Measurements from ENCODE around the gene S1PR4. TPM values are rescaled to one million over a fixed set of nuclear protein-coding genes. Genes with fewer than 3 reads are reported as not detected.
"Not testable (repeated sequence)": the region's sequence is repeated elsewhere in the genome, so short reads cannot be mapped to it uniquely, and the experiment has no call there.

The S1PR4 gene
- total RNA-seq, 2 experiments from 2014 or later: 32.7 to 34.0 TPM

DNA sequence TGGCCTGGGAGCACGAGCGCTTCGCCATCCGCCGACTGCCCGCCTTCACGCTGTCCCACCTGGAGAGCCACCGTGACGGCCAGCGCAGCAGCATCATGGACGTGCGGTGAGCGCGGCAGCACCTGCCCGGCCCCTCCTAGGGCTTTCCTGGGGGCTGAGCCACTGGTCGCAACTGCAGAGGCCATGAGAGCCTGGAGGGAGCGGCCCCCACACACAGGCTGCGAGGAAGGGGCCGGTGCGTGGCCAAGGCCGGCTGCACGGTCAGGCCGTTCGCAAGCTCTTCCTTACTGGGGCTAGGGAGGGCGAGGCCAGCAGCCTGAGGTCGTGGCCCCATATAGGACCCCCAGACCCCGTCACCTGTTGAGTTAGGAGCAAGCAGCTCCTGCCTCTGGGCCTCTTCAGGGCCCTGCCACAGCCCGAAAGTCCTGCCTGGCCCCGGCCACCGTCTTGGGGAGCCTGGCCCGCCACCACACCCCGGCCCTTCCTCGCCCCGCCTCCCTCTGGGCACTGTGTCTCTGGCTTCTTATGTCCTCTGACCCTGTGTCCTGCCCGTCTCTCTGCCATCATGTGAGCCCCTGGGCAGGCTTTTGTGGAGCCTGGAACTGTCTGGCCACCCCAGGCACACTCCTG is 26.2 kb downstream of the S1PR4 start:
- Mint-ChIP-seq H3K27me3 (no peaks in the 10 kb centered on the region), H3K4me1 (ENCODE audit: low read depth) (no peaks in the 10 kb centered on the region), H3K9me3 (no peaks in the 10 kb centered on the region), H3K4me3 (no peak overlapping the region), H3K36me3 (peaks cover 5% of the 10 kb centered on the region), H3K27ac (no peak overlapping the region)
- ChIA-PET POLR2A (no interaction called here), CTCF (no interaction called here)
- no peak for DNase-seq
- intact Hi-C loops (cut with micrococcal nuclease): no loop called here

DNA sequence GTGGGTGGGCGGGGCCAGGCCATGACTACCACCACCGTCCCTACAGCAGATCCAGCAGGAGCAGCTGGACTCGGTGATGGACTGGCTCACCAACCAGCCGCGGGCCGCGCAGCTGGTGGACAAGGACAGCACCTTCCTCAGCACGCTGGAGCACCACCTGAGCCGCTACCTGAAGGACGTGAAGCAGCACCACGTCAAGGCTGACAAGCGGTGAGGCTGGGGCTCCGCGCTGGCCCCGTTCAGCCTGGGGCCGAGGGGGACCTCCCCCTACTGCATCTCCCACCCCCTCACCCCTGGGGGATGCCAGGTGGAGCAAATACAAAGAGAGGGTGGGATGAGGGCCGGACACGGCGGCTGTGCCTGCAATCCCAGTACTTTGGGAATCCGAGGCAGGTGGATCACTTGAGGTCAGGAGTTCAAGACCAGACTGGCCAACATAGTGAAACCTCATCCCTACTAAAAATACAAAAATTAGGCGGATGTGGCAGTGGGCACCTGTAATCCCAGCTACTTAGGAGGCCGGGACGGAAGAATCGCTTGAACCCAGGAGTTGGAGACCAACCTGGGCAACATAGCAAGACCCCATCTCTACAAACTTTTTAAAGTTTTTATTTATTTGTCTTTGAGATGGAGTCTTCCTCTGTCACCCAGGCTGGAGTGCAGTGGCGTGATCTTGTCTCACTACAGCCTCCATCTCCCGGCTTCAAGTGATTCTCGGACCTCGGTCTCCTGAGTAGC is 27.8 kb downstream of the S1PR4 start:
- H3K27me3 Mint-ChIP-seq: no peaks in the 10 kb centered on the region
- intact Hi-C loops (cut with micrococcal nuclease): no loop called here
- H3K4me1 Mint-ChIP-seq (ENCODE audit: low read depth): no peaks in the 10 kb centered on the region
- peaks cover 2% of the 10 kb centered on the region for H3K36me3 Mint-ChIP-seq
- ChIA-PET POLR2A (no interaction called here), CTCF (interaction anchor here (1.0 kb wide), 2 partner anchors 9 to 17 kb away, joined by 3 to 4 read pairs; no protein-coding TSS in a partner anchor)
- H3K9me3 Mint-ChIP-seq: no peaks in the 10 kb centered on the region
- no peak overlapping the region for H3K27ac Mint-ChIP-seq
- no peak overlapping the region for H3K4me3 Mint-ChIP-seq
- DNase-seq: no peak

DNA sequence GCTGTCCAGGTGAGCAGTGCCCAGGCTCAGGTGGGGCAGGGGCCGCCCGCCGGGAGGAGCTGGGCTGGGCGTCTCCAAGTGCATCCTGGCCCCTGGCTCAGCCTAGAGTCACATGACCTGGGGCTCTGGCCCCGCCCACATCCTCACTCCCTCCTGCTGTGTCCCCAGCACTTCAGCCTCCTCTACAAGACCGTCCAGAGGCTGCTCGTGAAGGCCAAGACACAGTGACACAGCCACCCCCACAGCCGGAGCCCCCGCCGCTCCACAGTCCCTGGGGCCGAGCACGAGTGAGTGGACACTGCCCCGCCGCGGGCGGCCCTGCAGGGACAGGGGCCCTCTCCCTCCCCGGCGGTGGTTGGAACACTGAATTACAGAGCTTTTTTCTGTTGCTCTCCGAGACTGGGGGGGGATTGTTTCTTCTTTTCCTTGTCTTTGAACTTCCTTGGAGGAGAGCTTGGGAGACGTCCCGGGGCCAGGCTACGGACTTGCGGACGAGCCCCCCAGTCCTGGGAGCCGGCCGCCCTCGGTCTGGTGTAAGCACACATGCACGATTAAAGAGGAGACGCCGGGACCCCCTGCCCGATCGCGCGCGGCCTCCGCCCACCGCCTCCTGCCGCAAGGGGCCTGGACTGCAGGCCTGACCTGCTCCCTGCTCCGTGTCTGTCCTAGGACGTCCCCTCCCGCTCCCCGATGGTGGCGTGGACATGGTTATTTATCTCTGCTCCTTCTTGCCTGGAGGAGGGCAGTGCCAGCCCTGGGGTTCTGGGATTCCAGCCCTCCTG is 29.1 kb downstream of the S1PR4 start:
- ChIA-PET CTCF (interaction anchor here (1.0 kb wide), 1 partner anchor 8 kb away, joined by 3 read pairs; no protein-coding TSS in a partner anchor), POLR2A (no interaction called here)
- no peak overlapping the region for H3K27ac Mint-ChIP-seq
- peaks cover 2% of the 10 kb centered on the region for H3K36me3 Mint-ChIP-seq
- H3K27me3 Mint-ChIP-seq: no peaks in the 10 kb centered on the region
- H3K4me1 Mint-ChIP-seq (ENCODE audit: low read depth): no peaks in the 10 kb centered on the region
- no peak for DNase-seq
- no peaks in the 10 kb centered on the region for H3K9me3 Mint-ChIP-seq
- intact Hi-C loops (cut with micrococcal nuclease): no loop called here
- no peak overlapping the region for H3K4me3 Mint-ChIP-seq

DNA sequence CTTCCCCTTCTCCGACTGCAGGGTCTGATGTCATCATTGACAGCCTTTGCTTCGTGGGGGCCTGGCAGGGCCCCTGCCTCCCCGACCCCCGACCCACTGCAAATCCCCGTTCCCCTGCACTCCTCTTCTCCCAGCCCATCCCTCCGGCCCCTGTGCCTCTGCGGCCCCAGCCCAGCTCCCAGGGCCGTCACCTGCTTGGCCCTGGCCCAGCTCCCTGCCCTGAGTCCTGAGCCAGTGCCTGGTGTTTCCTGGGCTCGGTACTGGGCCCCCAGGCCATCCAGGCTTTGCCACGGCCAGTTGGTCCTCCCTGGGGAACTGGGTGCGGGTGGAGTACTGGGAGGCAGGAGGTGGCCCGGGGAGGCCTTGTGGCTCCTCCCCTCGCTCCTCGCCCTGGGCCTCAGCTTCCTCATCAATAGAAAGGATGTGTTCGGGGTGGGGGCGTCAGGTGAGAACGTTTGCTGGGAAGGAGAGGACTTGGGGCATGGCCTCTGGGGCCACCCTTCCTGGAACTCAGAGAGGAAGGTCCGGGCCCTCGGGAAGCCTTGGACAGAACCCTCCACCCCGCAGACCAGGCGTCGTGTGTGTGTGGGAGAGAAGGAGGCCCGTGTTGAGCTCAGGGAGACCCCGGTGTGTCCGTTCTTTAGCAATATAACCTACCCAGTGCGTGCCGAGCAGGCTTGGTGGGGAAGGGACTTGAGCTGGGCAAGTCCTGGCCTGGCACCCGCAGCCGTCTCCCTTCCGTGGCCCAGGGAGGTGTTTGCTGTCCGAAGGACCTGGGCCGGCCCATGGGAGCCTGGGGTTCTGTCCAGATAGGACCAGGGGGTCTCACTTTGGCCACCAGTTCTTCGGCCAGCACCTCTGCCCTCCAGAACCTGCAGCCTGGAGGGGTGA is 30.0 kb downstream of the S1PR4 start:
- ChIA-PET POLR2A (no interaction called here), CTCF (no interaction called here)
- no peaks in the 10 kb centered on the region for H3K27me3 Mint-ChIP-seq
- H3K9me3 Mint-ChIP-seq: no peaks in the 10 kb centered on the region
- H3K36me3 Mint-ChIP-seq: peaks cover 2% of the 10 kb centered on the region
- H3K27ac Mint-ChIP-seq: no peak overlapping the region
- no peak overlapping the region for H3K4me3 Mint-ChIP-seq
- no peak for DNase-seq
- intact Hi-C loops (cut with micrococcal nuclease): no loop called here
- H3K4me1 Mint-ChIP-seq (ENCODE audit: low read depth): no peaks in the 10 kb centered on the region

DNA sequence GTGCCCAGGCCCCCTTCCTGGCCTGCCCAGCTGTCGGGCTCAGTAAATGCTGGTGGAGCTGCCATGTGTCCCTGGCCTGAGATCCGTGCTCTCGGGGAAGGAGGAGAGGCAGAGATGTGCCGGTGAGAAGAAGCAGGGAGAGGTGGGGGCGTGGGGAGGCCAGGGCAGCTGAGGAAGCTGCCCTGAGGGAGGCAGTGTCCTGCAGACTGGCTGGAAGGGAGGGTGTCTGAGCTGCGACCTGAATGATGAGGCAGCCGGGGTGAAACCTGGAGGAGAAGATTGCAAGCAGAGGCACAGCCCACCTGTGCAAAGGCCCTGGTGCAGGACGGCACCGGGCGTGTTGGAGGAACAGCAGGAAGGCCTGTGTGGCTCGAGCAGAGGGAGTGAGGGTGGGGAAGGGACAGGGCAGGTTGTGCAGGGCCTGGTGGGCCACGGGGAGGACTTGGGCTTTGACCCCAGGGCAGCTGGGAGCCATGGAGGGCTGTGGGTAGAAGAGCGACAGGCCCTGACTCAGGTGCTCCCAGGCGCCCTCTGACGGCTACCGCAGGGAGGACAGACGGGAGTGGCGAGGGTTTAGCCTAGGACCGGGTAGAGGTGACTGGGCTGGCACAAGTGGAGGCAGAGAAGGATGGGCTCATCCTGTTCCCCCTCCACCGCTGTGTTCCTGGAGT is 31.9 kb downstream of the S1PR4 start:
- H3K9me3 Mint-ChIP-seq: no peaks in the 10 kb centered on the region
- H3K27me3 Mint-ChIP-seq: no peaks in the 10 kb centered on the region
- H3K27ac Mint-ChIP-seq: no peak overlapping the region
- peak; percentile 83 for DNase-seq
- H3K4me1 Mint-ChIP-seq (ENCODE audit: low read depth): no peaks in the 10 kb centered on the region
- intact Hi-C loops (cut with micrococcal nuclease): no loop called here
- ChIA-PET POLR2A (no interaction called here), CTCF (interaction anchor here (1.0 to 1.4 kb wide), 4 partner anchors 20 to 135 kb away, joined by 3 to 4 read pairs (median 3); no protein-coding TSS in a partner anchor)
- H3K36me3 Mint-ChIP-seq: peaks cover 2% of the 10 kb centered on the region
- H3K4me3 Mint-ChIP-seq: no peak overlapping the region

DNA sequence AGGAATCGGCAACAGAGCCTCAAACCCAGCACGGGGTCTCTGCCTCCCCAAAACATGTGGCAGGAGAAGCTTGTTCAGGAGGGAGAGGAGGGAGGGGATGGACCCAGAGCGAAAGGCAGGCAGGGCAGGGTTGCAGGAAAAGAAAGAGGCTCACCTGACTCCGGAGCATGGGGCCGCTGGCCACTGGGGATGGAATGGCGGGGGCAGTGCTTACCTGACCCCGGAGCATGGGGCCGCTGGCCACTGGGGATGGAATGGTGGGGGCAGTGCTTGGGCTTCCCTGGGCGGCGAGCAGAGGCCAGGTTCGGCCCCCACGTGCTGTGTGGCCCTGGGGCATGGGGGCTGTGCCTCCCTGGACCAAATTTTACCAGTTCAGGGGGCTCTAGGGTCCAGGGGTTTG is 32.6 kb downstream of the S1PR4 start:
- H3K9me3 Mint-ChIP-seq: no peaks in the 10 kb centered on the region
- H3K4me1 Mint-ChIP-seq (ENCODE audit: low read depth): no peaks in the 10 kb centered on the region
- intact Hi-C loops (cut with micrococcal nuclease): no loop called here
- no peaks in the 10 kb centered on the region for H3K27me3 Mint-ChIP-seq
- POLR2A ChIA-PET: no interaction called here
- CTCF ChIA-PET: interaction anchor here (0.8 to 1.4 kb wide), 4 partner anchors 20 to 136 kb away, joined by 3 to 5 read pairs (median 3); no protein-coding TSS in a partner anchor
- no peak for DNase-seq
- H3K4me3 Mint-ChIP-seq: no peak overlapping the region
- peaks cover 2% of the 10 kb centered on the region for H3K36me3 Mint-ChIP-seq
- no peak overlapping the region for H3K27ac Mint-ChIP-seq

DNA sequence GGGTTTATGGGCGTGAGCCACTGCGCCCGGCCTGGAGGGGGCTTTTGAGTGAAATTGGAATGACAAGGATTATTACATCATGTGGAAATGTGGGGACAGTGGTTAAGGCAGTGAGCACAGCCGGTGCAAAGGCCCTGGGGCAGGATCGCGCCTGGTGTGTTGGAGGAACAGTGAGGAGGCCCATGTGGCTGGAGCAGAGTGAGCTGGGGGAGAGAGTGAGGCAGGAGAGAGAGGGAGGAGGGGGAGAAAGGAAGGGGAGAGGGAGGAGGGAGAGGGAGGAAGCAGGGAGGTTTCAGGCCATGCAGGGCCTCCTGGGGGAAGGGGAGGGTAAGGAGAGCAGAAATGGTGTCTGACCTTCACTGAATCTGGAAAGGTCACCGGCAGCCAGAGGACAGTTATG is 34.6 kb downstream of the S1PR4 start:
- H3K27me3 Mint-ChIP-seq: no peaks in the 10 kb centered on the region
- DNase-seq: no peak
- H3K27ac Mint-ChIP-seq: no peak overlapping the region
- CTCF ChIA-PET: no interaction called here
- no peaks in the 10 kb centered on the region for H3K36me3 Mint-ChIP-seq
- POLR2A ChIA-PET: no interaction called here
- no peaks in the 10 kb centered on the region for H3K4me1 Mint-ChIP-seq (ENCODE audit: low read depth)
- intact Hi-C loops (cut with micrococcal nuclease): no loop called here
- no peaks in the 10 kb centered on the region for H3K9me3 Mint-ChIP-seq
- no peak overlapping the region for H3K4me3 Mint-ChIP-seq

DNA sequence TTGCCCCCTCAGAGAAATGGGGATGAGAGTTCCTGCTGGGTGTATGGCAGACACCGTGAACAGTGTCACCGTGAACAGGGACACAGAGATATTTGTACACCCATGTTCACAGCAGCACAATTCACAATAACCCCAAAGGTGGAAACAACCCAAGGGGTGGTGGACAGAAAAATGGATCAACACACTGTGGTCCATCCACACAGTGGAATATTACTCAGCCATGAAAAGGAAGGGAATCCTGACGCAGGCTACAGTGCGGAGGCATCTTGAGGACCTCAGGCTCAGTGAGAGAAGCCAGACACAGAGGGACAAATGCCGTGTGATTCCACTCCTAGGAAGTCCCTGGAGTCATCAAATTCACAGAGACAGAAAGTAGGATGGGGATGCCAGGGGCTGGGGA is 38.3 kb downstream of the S1PR4 start:
- ChIA-PET CTCF (no interaction called here), POLR2A (no interaction called here)
- Mint-ChIP-seq H3K9me3 (no peaks in the 10 kb centered on the region), H3K4me3 (no peak overlapping the region), H3K4me1 (ENCODE audit: low read depth) (no peaks in the 10 kb centered on the region), H3K27me3 (no peaks in the 10 kb centered on the region), H3K27ac (no peak overlapping the region), H3K36me3 (no peaks in the 10 kb centered on the region)
- intact Hi-C loops (cut with micrococcal nuclease): no loop called here
- no peak for DNase-seq

DNA sequence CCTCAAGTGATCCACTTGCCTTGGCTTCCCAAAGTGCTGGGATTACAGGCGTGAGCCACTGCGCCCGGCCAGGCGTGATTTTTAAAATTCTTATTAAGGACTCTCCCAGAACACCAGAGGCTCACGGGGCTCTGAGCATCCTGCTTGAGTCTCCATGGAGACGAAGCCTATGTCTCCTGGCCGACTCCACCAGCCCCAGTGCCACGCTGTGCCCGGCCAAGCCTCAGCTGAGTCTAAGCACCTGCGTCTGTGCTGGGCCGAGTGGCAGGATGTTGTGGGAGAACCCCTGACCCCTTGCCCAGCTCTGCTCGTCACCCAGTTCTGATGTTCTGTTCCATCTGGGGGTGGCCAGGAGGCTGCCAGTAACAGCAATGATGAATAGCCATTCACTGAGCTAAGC is 42.0 kb downstream of the S1PR4 start:
- no peaks in the 10 kb centered on the region for H3K4me1 Mint-ChIP-seq (ENCODE audit: low read depth)
- H3K27me3 Mint-ChIP-seq: peaks cover 4% of the 10 kb centered on the region
- POLR2A ChIA-PET: no interaction called here
- intact Hi-C loops (cut with micrococcal nuclease): no loop called here
- H3K36me3 Mint-ChIP-seq: no peaks in the 10 kb centered on the region
- CTCF ChIA-PET: no interaction called here
- no peaks in the 10 kb centered on the region for H3K9me3 Mint-ChIP-seq
- no peak overlapping the region for H3K4me3 Mint-ChIP-seq
- DNase-seq: no peak
- no peak overlapping the region for H3K27ac Mint-ChIP-seq

DNA sequence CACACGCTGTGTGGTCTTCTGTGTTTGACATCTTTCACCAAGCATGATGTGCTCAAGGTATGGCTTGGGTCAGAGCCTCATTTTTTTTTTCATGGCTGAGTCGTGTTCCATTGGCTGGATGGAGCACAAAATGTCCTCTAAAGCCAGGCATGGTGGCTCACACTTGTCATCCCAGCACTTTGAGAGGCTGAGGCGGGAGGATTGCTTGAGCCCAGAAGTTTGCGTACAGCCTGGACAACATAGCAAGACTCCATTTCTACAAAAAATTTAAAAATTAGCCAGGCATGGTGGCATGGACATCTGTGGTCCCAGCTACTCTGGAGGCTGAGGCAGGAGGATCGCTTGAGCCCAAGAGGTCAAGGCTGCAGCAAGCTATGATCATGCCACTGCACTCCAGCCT is 43.0 kb downstream of the S1PR4 start:
- H3K27ac Mint-ChIP-seq; H3K4me3 Mint-ChIP-seq; H3K4me1 Mint-ChIP-seq (ENCODE audit: low read depth); DNase-seq; intact Hi-C loops (cut with micrococcal nuclease); H3K36me3 Mint-ChIP-seq; H3K9me3 Mint-ChIP-seq; POLR2A ChIA-PET: not testable (repeated sequence)
- peaks cover 10% of the 10 kb centered on the region for H3K27me3 Mint-ChIP-seq
- CTCF ChIA-PET: interaction anchor here (0.7 kb wide), 1 partner anchor 43 kb away, joined by 3 read pairs; no protein-coding TSS in a partner anchor

DNA sequence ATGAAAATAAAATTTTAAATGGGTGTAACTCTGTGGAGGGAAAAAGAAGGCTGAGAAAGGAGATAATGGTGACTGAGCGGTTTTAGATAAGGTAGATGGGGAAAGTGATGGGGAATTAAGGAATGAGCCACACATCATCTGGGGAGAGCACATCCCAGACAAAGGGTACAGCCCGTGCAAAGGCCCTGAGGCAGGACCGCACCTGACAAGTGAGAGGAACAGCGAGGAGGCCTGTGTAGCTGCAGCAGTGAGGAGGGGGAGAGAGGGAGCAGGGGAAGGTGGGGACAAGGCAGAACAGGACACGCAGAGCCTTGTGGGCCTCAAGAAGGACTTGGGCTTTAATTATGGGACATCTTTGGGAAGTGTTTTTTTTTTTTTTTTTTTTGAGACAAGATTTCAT is 44.1 kb downstream of the S1PR4 start:
- no peak overlapping the region for H3K4me3 Mint-ChIP-seq
- no peaks in the 10 kb centered on the region for H3K4me1 Mint-ChIP-seq (ENCODE audit: low read depth)
- no peak for DNase-seq
- ChIA-PET CTCF (interaction anchor here (1.3 kb wide), 1 partner anchor 59 kb away, joined by 3 read pairs; no protein-coding TSS in a partner anchor), POLR2A (no interaction called here)
- H3K9me3 Mint-ChIP-seq: no peaks in the 10 kb centered on the region
- peaks cover 18% of the 10 kb centered on the region for H3K27me3 Mint-ChIP-seq
- intact Hi-C loops (cut with micrococcal nuclease): no loop called here
- H3K36me3 Mint-ChIP-seq: no peaks in the 10 kb centered on the region
- H3K27ac Mint-ChIP-seq: no peak overlapping the region

All from activated CD4-positive, alpha-beta memory T cell treated with anti-CD3 and anti-CD28 coated beads for 36 hours (primary cell).